ENCODE data around the gene CUBN.
A peak's percentile ranks its signal among the peaks of the same experiment; 100 is the strongest.
"Not testable (repeated sequence)": the region's sequence is repeated elsewhere in the genome, so short reads cannot be mapped to it uniquely, and the experiment has no call there.

CUBN gene

DNA sequence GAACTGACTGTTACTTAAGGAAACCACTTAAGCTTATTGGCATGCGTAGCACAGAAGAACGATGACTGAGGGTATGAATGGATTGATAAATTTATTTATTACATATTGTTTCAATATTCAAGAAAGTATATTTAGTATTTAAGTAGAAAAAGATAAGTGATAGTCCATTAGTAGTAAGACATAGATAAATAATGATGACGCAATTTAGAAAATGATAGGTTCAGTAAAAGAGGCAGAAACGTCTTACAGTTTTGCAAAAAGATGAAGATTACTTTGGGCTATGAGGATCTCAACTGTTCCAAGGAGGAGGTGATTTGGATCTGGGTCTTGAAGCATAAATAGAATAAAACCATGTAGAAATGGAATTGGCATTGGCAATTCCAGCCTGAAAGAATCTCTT is 275.8 kb downstream of the CUBN start:
- no peak for DNase-seq

DNA sequence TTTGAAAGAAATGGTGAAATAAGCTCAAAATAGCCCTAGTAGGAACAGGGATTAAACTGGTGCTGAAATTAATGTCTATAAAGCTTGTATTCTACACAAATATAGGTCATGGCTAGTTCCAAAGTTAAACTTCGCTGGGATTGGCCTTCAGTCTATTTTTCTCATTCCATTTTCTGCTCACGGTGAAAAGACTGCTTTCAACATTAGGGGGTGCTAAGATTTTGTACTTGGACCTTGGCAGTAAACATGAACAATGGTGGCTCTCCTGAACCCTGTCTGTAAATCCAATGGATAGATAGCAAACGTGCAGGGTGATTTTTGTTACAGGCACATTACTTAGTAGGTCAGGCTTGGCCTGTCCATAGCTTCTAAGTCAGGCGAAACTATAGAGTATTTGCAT is 276.4 kb downstream of the CUBN start:
- DNase-seq: no peak

DNA sequence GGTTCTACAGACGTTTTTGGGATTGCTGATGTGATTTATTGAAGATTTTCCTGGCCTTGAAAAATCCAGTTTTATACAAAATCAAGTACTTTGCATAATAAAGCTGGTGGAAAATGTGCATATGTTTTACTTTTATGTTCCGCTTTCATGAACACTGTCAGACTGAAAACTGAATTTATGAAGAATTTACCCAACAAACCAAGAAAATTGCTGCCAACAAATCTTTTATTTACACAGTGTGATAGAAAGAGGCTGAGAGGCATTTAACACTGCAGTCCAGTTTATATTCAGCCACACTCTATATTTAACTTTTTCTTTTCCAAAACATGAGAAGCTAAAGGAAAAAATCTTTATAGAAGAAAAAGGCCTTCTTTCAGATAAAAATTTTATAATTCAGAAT is 277.0 kb downstream of the CUBN start:
- no peak for DNase-seq

DNA sequence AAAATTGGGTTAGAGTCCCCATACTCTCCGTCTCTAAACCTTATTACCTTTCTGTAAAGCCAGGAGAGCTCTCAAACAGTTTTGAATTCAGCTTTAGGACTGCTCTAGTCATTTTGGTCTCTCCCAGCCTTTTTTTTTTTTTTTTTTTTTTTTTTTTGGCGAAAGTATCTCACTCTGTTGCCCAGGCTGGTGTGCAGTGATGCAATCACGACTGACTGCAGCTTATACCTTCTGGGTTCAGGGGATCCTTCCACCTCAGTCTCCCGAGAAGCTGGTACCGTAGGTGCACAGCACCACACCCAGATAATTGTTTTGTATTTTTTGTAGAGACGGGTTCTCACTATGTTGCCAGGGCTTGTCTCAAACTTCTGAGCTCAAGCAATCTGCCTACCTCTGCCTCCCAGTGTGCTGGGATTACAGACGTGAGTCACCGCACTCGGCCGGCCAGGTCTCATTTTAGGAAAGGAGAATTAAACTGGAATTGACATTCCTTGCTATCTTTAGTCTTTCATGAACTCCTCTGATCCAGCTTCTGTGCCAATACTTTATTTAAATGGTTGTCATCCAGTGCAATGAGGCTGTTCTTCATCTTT is 281.0 kb downstream of the CUBN start:
- DNase-seq: no peak

DNA sequence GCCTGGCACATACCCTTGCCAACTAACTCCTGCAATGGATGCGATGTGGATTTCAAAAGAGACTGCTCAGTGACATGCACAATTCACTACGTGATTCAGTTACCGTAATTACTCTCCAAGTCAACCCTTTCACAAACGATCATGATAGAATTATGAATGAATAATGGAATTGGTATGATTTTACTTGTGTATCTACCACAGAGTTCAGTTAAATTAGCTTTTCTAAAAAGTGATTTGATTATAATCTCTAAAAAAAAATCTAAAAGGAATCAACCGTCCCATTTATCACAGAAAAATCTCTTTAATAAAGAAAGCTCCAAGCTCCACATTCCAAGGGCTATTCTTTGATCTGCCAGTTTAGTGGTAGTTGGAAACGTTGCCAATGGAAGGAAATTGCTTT is 282.0 kb downstream of the CUBN start:
- no peak for DNase-seq

DNA sequence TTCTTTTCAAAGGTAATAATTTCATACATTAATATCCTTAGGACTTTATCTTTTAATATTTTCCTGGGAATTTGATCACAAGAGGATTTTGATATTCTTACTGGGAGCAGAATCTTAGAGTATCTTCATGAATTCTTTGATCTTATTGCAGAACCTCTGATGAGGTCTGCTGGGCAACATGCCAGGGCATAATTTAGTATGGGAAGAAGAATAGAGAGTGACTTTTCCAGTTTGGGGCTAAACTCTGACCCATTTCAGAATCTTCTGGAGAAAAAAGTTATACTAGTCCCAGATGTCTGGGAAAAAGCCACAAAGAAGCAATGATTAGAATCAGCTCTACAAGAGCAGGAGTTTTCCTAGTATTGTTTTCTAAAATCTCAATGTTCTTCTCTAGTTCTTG is 284.4 kb downstream of the CUBN start:
- DNase-seq: no peak

DNA sequence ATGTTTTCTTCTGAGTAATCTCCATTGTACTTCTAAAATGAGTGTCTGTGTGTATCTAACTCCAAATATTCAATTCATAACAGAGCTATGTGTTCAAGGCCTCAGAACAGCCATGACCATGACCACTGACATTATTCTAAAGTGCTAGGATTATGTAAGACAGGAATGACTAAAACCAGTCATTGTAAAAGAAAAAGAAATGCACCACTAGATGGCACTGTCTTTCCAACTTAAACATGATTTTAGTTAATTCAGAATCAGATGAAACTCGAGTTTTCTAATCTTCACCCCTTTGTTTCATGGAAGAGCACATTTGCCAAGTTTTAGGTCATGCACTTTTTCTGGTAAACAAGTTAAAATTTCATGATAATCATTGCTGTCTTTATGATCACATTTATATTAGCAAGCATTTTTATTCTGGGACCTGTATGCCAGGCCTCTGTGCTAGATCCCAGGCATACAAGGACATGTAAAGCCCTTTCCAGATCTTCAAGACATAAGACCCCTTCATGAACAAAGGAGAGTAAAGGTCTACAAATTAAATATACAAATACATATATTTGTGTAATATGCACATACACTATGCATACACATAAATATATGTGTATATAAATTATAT is 286.2 kb downstream of the CUBN start:
- DNase-seq: peak; percentile 13

DNA sequence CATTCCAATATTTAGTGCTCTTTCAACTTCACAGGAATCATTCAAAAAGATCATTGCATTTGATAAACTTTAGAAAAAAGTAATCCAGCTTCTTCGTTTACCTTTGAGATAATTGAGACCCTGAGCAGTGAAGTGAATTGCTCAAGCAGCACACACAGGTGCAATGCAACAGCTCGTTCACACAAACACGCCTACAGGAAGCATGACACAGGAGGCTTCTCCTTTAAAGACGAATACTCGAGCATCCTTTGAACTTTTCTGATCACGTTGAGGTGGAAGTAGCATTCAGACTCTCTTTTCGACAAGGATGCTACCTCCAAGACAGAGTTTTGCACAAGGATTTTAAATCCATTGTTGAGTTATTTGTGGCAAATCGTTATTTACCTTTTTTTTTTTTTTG is 294.4 kb downstream of the CUBN start:
- DNase-seq: no peak

DNA sequence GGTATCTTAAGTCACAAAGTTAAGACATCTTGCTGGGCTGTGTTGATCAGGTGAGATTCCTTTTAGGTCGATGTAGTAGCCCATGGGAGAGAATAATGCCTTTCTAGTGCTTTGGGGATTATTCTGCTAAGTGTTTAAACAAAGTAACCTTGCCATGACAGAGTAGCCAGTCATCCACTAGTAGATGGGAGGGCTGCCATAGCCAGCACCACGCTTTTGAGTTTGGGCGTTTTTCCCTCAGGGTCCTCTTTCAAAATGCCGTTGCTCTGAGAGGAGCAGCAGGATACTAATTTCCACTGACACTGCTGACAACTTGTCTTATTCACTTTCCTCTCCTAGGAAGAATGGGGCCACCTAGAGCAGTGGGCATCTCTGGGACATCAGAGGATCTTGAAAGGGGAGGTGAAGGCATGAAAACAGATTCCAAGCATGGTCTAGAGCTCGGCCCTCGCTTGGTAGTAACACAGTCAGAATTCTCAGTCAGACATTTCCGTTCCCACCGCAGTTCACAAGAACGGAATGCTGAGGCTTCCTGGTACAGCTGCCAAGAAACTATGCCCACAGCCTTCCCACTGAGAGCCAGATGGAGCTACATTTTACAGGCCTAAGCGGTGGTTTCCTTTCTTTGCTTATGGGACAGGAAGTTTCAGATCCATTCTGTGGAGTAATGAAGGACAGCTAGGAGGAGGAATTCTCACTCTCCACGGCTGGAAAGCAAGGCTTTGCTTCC is 297.1 kb downstream of the CUBN start:
- no peak for DNase-seq

DNA sequence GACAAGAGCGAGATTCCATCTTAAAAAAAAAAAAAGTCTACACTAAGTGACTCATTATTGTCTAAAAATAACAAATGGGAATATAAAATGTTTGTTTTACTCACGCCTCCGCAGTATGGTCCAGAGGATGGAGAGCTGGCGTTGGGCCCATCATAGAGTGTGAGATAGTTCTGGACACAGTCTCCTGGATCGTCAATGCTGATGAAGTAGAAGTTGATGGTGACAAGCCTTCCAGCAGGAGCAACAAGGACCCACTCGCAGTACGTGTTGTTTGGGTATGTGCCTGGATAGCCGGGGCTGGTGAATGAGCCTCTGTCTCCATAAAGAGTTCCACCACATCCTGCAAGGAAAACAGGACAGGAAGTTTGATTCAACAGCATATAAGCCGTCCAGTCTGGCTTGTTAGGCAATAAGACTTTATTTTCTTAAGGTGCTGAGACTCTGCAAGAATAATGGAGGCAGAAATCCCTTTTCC is 300.9 kb downstream of the CUBN start:
- no peak for DNase-seq

DNA sequence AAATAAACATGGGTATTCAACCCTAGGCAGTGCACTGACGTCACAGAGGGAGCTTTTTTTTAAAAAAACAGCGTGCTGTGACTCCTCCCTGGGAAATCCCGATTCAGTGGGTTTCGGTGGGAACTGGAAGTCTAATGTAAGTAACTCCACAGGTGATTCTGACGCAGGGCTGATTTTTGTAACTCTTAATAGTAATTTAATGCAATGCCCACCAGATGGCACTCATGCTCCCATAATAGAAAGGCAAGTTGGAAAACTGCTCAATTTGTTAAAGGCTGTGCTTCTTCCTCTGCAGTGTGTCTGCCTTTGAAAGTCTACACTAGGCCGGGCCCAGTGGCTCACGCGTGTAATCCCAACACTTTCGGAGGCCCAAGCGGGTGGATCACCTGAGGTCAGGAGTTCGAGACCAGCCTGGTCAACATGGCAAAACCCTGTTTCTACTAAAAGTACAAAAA is 301.5 kb downstream of the CUBN start:
- DNase-seq: peak; percentile 46

DNA sequence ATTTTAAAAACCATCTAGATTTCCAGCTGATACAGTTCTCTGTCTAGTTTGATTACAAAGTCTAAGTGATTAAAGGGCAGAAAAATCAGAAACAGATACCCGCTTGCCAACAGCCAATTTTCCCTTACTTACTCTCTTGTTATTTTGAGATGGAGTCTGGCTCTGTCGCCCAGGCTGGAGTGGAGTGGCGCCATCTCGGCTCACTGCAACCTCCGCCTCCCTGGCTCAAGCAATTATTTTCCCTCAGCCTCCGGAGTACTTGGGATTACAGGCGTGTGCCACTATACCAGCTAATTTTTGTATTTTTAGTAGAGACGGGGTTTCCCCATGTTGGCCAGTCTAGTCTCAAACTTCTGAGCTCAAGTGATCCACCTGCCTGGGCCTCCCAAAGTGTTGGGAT is 302.1 kb downstream of the CUBN start:
- not testable (repeated sequence) for DNase-seq

DNA sequence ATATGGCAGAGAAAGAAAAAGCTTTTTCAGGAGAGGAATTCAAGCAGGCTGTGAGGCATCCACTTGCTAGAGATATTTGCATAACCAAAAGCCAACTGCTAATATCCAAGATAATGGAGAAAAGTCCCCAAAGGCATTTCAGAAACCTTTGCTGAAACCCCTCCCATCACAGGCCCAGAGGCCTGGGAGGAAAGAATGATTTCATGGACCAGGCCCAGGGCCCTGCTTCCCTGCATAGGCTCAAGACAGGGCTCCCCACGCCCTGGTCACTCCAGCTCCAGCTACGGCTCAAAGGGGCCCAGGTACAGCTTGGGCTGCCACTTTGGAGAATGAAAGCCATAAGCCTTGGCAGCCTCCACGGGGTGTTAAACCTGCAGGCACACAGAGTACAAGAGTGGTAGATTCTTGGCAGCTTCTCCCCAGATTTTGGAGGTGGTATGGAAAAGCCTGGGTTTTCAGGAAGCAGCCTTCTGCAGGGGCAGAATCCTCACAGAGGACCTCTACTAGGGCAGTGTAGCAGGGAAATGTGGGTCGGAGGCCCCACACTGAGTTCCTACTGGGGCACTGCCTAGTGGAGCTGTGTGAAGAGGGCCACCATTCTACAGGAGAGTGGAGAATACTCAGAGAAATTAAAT is 306.8 kb downstream of the CUBN start:
- DNase-seq: no peak

DNA sequence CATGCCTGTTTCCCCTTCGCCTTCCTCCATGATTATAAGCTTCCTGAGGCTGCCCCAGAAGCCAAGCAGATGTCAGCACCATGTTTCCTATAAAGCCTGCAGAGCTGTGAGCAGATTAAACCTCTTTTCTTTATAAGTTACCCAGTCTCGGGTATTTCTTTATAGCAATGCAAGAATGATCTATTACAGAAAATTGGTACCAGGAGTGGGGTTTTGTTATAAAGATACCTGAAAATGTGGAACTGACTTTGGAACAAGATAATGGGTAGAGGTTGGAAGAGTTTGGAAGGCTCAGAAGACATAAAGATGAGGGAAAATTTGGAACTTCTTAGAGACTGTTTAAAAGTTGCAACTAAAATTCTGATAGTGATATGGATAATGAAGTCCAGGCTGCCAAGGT is 307.6 kb downstream of the CUBN start:
- no peak for DNase-seq

DNA sequence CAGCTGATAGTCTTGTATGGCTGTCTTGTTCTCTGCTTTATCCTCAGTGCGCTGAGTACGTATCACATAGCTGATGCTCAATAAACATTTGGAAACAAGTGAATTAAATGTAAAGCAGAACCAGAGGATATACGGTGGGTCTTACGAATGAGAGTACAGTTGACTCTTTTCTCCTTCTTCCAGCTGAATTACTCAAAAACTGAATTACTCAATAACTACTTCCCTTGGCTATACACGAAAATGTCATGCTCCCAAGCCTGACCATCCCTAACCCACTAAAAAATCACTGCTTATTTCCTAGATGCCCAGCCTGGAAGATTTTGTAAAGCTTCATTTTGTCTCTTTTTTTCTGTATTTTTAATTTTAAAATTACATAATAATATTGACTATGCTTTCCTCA is 309.2 kb downstream of the CUBN start:
- no peak for DNase-seq

DNA sequence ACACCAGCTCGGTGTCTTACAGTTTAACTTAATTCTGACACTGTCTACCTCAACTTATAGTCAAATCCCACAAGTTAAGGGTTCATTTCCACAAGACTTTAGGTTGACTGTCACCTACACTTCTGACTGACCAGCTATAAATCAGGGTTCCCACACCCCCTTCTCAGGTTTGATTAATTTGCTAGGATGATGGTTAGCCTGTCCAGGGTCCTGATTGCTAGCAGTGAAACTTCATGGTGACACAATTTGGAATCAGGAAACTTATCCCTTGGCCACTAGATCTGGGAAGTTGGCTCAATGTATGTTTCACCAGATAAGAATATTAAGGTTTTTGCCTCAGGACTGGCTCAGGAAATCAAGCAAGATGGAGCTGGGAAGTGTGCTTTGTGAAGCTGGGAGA is 309.6 kb downstream of the CUBN start:
- DNase-seq: no peak

DNA sequence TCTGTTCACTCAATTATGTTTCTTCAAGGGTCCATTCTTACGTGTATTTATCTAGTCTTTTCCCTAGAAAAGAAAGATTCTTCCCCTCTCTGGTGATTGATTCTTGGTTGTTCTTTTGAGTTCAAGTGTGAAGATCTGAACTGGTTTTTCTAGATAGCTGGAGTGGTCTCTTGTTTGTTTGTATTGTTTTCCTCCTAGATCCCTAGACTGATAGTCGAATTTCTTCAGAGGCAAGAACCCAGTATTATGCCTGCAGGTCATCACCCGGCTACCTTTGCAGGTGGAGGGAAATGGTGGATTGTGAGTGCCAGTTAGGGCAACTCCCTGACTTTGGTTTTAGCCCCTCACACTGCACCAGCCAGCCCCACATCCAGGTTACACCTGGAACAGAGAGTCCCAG is 310.2 kb downstream of the CUBN start:
- no peak for DNase-seq

DNA sequence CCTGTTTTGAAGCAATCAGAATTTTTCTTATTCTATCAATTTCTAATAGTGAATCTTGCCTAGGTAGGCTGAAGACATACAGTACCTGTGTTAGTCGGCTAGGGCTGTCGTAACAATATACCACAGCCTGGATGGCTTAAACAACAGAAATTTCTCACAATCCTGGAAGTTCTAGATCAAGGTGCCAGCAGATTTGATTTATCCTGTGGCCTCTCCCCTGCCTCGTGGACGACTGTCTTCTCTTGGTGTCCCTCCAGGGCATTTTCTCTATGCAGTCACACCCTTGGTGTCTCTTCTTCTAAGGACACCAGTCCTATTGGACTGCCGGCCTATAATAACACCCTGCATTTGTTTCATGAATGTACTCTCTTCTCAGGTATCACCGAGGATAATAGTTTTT is 310.6 kb downstream of the CUBN start:
- no peak for DNase-seq

DNA sequence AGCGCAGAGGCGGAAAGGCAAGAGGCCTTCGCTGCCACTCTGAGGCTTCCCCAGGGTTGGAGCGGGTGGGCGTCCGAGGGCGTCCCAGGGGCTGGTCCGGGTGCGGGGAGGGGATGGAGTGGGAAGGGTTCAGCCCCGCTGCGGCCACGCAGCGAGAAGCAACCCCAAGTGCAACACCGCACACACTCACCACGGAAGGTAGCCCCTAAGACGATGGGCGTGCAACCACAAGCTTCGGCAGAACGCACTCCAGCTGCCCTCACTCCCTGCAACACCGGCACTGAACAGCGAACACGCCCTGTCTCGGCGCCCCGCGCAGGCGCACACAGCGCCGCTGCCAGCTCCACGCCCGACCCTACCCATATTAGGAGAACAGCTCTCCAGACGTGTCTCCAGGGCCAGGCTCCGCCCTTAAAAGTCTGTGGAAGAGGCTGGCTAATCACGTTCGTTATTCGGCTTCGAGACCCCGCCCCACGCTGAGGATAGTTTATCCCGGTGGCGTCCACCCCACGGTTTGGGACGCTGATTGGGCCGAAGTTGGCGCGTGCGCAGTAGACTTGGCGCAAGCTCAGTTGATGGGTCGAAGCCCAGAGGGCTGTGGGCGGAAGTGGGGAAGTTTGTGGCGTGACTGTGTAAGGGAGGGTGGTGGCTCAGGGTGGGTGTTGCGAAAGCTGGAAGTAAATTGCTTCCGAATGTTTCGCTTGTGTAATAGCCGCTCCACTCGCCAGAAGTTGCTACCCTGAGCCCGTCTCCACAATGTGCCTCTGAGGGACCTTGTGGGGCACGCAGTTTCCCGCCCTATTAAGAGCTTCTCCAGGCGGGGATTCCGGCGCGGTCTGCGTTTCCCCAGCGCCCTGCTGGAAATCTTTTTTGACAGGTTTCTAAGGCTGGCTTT is 312.2 kb downstream of the CUBN start, which contains the start of gene RSU1:
RSU1 (minus strand) TSS at position 300 of the 895 bp plus-strand sequence. CDS start 343 bp downstream, outside the sequence.
- DNase-seq: peak; percentile 96

DNA sequence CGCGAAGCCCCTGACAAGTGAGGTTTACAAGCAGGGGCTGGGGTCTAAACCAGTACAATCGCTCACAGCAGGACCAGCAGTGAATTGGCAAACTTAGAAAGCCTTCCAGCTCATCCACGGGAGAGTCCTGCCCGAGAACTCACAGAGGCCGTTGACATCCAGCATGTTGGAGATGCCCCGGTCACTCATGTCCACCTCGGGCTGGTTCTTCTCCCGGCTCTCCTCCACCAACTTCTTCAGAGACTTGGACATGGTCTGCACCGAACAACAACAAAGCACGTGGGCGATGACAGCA is 312.8 kb downstream of the CUBN start:
- no peak for DNase-seq

DNA sequence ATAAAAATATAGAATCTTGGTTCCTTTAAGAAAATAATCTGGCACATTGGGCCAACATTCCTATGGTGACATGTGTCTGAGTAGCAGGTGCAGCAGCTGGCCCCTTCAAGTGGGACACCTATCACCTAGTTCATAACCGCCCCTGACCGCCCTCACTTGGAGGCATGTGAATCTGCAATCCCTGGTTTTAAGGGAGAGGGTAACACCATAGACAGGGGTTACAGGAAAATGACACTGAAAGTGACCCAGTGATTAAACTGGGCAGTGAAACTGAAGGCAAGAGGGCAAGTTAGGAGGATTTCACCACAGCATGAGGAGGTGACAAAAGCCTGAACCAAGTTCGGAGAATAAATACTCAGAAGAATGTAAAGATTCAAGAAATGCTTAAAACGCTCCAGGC is 313.4 kb downstream of the CUBN start:
- no peak for DNase-seq

DNA sequence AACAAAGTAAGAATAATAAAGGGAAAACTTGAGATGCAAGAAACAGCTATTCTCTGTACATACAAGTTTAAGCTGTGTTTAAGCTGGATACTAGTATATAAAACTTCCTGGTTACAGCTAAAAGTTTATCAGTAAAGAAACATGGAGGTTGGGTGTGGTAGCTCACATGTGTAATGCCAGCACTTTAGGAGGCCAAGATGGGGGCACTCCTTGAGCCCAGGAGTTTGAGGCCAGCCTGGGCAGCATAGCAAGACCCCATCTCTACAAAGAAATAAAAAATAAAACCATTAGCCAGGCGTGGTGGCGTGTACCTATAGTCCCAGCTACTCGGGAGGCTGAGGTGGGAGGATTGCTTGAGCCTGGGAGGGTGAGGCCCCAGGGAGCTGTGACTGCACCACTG is 315.6 kb downstream of the CUBN start:
- DNase-seq: no peak

DNA sequence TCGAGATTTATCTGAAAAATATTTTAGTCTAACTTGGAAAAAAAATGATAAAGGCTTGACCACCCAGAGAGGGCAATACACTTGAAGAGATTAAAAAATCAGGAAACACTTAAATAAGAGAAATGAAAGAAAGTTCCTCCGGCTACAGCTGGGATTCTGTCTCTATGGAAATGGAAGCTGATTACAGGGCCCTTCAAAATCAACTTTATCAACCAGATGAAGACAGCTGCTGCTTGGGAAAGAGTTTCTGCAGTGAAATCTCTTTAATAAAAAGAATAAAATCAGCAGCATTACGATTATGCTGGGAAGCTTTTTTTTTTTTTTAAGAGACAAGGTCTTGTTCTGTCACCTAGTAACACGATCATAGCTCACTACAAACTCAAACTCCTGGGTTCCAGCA is 316.9 kb downstream of the CUBN start:
- DNase-seq: no peak
